AG09309 (cell line): ENCODE measurements around the gene CCND1.

Experiments
- DNase-seq: peaks from one replicate; pipeline ENCODE4 v3.0.0-alpha.2; 2010; ENCODE audit warnings: low read depth
- H3K4me3 ChIP-seq: 2 replicates; pipeline ENCODE4 v1.5.1; 2011; ENCODE audit warnings: mild to moderate bottlenecking, low read depth, low read length, moderate library complexity; ENCODE audit not compliant: control insufficient read depth
- CTCF ChIP-seq: IDR thresholded peaks from 2 replicates; pipeline ENCODE4 v1.5.1; 2011; ENCODE audit warnings: mild to moderate bottlenecking, low read depth, low read length, inconsistent platforms; ENCODE audit not compliant: insufficient read depth, control insufficient read depth; ENCODE audit errors: missing control alignments

CCND1 gene

GRCh38 chr11:69697469-69697843 lies 56.5 kb downstream of the CCND1 start:
- DNase-seq: no peak
- no peak for TF ChIP-seq CTCF
- no peak overlapping the region for H3K4me3 ChIP-seq

- no peak for TF ChIP-seq CTCF
- H3K4me3 ChIP-seq: no peak overlapping the region
- no peak for DNase-seq
Observed at GRCh38 chr11:69697861-69698260, 56.9 kb downstream of the CCND1 start.

- DNase-seq: no peak
- no peak overlapping the region for H3K4me3 ChIP-seq
- TF ChIP-seq CTCF: no peak
Observed at GRCh38 chr11:69698362-69698761, 57.4 kb downstream of the CCND1 start.

- no peak overlapping the region for H3K4me3 ChIP-seq
- DNase-seq: no peak
- no peak for TF ChIP-seq CTCF
Observed at GRCh38 chr11:69699213-69699612, 58.3 kb downstream of the CCND1 start.

- no peak for DNase-seq
Observed at GRCh38 chr11:69700278-69701140, 59.6 kb downstream of the CCND1 start.

GRCh38 chr11:69702239-69702691 lies 61.3 kb downstream of the CCND1 start:
- no peak for TF ChIP-seq CTCF
- H3K4me3 ChIP-seq: no peak overlapping the region
- DNase-seq: no peak

More at GRCh38 chr11:69700278-69701140, 59.6 kb downstream of the CCND1 start:
- TF ChIP-seq CTCF: no peak
- H3K4me3 ChIP-seq: no peak overlapping the region
